ENCODE data around the gene AGRP.
"Not testable (repeated sequence)": the region's sequence is repeated elsewhere in the genome, so short reads cannot be mapped to it uniquely, and the experiment has no call there.

The AGRP gene

DNA sequence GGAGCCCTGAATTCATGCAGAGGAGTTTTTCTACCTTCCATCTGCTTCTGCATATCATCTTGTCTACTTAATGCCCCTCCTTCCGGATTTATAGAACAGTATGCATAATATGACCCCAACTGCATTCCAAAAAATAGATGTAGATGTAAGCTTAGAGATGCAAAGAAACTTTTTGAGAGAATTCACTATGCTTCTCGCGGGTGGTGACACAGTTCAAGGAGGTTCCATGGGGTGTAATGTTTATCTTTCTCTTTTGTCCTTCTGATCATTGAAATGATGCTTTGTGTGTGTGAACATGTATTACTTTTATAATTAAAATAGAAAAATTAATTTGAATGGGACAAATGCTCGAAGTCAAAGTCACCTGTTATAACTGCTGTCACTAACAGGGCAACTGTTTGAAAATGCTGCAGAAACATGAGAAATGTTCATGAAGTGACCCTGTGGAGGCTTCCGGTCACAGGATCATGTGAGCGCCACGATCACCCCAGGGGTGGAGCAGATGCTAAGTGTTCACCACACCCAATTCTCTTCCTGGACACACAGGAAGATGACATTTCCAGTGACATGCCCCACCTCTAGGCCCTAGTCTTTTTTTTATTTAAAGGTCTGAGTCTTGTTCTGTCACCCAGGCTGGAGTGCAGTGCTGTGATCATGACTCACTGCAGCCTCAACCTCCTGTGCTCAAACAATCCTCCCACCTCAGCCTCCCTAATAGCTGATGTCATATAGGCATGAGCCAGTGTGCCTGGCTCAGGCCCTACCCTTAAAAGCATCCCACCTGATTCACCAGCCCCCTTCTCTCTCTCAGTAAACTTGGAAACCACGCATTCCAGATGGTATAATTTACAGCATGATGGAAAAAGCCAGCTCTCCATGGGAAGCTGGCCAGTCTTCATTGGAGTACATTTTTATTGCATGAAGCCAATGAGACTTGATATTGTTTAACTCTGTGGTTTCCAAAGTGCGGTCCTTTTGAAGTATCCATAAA lies 21.0 kb upstream of the AGRP start:
- no peak for DNase-seq (ENCODE audit: low read depth in 2 of 2)

DNA sequence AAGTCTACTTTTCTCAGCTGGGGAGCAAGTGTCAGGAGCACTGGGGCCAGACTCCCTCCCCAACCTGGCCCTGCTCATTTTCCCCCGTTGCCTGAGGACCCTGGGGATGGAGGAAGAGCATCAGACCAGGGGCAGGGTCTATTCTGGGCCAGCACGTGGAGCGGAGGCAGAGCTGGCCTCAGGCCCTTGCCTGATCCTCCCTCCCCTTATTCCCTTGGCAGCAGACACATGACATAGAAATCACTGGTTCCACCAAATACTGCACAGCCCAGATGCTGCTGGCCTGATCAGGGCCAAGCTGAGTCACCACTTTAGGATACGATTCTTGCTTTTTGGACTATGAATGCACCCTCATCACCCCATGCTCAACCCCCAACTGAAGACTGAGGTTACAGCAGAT lies 15.8 kb upstream of the AGRP start:
- no peak for DNase-seq (ENCODE audit: low read depth in 2 of 2)

DNA sequence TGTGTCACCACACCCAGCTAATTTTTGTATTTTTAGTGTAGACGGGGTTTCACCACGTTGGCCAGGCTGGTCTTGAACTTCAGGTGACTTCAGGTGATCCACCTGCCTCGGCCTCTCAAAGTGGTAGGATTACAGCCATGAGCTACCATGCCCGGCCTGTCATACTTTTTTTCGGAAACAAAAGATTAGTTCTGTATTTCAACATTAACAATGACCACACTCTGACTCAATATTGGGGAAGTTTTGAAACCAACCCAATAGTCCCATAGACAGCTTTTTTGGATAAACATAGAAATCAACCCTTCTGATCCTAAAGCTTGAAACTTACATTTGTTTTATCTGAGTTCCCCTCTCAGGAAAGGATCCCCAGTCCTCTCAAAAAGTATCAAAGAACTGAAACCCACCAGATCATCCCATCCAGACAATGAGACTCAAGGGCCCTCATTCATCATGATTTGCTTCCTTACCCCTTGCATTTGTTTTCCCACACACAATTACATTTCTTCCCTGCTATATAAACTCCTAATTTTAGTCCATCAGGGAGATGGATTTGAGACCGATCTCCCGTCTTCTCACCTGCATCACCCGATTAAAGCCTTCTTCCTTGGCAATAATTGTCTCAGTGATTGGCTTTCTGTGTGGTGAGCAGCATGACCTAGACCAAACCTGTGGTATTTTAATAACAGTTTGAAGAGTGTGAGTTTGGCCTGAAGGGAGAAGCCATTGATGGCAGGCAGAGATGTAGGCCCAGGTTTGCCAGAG lies 7.2 kb upstream of the AGRP start:
- DNase-seq (ENCODE audit: low read depth in 2 of 2): no peak

DNA sequence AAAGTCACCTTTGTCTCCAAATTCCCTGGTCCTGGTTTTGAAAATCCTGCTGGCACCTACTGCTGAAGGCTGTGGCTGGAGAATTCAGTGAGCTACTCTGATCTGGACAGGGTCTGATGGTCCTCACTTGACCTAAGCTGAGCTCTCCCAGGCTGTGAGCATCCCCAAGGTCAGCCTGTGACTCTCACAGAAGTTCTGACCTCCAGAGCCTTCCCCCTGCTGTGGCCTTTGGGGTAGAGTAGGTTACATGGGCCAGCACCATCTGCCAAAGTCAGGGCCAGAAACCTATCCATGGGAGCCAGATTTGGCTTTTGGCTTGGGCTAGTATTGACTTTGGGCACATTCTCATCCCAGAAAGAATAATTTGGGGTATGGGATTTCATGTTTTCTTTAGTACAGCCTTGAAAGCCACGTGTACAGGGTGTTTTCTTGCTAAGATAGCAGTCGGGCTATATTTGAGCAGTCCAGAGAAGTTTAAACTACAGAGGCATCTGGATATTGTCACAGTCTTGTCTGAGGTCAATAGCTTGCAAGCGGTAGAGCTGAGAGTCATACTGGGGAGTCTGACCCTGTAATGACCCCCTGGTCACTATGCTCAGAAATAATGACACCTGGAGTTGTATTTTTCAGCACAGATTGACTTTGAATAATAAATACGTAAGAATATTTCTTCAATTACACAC lies 6.2 kb upstream of the AGRP start:
- DNase-seq (ENCODE audit: low read depth in 2 of 2): no peak

DNA sequence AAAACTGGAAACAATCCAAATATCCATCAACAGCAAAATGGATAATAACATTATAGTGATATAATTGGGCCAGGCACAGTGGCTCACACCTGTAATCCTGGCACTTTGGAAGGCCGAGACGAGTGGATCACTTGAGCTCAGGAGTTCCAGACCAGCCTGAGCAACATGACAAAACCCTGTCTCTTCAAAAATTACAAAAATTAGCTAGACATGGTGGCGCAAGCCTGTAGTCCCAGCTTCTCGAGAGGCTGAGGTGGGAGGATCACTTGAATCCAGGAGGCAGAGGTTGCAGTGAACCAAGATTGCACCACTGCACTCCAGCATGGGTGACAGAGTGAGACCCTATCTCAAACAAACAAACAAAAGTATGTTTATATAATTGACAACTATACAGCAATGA lies 4.2 kb upstream of the AGRP start:
- not testable (repeated sequence) for DNase-seq (ENCODE audit: low read depth in 2 of 2)

DNA sequence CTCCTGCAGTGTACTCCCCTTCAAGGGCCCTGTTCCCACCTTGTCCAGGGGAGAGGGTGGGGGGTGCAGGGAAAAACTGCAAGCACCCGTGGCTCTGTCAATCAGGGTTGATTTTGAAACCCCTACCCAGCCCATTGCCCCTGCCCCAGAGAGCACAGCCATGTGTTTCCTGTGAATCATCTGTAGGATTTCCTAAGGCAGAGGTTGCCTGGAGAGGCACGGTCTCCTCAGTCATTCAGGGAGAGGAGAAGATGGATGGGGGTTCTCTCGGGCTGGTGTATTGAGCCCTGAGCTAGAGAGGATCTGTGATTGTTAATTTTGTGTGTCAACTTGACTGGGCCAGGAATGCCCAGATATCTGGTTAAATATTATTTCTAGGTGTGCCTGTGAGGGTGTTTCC lies 3.5 kb upstream of the AGRP start:
- DNase-seq (ENCODE audit: low read depth in 2 of 2): no peak

DNA sequence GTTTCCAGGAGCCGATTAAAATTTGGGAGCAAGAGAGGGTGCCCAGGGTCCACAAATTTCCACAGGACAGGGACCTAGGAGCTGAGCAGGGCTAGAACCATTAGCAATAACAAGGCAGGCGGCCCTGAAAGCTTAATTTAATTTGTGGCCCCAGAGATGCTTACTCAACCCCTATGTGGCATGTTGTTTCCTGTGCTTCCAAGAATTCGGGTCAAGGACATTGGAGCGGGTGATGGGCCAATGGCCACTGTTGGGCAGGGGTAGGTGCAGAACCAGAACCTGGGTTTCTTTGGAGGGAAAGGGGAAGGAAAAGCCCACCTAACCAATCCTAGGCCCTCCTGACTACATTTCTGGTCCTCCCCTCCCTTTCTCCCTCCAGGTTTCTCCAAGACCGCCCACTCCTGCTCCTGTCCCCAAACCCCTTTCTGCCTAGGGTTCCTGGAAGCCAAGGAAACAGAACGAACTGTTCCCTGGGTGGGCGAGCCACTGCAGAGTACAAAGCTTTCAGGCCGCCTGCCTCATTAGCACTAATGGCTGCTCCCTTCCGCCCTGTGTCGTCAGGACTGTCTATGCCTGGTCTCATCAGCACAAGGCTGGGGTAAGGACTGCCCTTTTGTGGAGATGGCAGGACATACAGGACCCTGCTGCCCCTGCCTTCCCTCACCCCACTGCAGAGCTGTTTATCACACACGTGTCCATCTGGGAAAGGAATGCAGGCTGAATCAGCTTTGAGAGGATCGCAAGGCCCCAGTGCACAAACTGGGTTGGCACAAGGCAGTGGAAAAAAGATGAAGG lies 581 bp upstream of the AGRP start:
- DNase-seq (ENCODE audit: low read depth in 2 of 2): no peak

DNA sequence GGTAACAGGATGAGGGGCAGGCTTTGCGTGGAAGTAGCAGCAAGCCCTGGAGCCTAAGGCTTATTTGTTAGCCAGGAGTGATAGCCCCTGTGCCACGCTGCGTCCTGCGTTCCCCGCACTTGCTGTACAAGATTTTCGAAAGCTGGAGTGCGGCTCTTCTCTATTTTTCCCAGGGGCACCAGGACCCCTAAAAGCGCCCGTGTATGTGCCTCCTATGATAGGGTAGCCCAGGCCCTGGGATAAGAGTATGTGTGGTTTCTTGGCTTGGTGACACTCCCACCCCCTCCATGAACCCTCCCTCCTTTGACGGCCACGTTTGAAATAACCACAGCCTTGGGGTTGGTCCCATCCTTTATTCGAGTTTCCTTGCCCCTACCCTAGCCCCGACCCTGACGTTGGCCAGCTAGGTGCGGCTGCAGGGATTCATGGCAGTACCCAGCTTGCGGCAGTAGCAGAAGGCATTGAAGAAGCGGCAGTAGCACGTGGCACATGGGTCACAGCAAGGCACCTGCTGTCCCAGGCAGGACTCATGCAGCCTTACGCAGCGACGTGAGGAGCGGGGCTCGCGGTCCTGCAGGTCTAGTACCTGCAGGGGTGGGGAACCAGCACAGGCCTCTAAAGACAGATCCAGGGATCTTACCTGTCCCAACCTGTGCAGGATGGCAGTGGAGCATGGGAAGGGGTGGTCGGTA lies 968 bp downstream of the AGRP start:
- DNase-seq (ENCODE audit: low read depth in 2 of 2): no peak

DNA sequence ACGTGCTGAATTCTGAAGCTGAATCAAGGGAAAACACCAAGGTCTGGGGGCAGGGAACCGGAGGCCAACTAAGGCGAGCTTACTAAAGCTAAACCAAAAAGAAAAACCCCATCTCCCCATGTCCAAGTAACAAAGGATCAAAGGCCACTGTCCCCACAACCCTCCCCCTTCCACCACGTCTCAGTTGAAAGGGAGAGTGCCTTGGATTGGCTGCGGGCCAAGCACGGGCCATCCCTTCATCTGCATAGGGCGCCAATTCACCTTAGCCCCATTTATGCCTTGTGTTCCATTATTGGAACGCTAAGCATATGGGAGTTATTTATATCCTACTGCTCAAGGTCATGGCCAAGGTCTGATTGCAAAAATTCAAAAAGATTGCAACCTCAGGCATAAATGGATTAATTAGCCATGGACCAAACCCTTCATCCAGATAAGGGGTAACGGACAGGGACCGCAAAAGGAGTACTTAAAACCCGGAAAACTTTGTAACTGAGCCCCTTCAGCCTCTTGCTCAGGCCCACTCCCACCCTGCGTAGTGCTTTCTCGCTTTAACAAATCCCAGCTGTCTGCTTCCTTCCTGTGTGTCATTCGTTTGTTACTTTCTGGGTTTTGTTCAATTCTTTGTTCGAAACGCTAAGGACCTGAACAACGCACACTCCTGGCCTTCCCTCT lies 1.6 kb downstream of the AGRP start:
- peak in 1 of 2 donors; percentile 37 for DNase-seq (ENCODE audit: low read depth in 2 of 2)

DNA sequence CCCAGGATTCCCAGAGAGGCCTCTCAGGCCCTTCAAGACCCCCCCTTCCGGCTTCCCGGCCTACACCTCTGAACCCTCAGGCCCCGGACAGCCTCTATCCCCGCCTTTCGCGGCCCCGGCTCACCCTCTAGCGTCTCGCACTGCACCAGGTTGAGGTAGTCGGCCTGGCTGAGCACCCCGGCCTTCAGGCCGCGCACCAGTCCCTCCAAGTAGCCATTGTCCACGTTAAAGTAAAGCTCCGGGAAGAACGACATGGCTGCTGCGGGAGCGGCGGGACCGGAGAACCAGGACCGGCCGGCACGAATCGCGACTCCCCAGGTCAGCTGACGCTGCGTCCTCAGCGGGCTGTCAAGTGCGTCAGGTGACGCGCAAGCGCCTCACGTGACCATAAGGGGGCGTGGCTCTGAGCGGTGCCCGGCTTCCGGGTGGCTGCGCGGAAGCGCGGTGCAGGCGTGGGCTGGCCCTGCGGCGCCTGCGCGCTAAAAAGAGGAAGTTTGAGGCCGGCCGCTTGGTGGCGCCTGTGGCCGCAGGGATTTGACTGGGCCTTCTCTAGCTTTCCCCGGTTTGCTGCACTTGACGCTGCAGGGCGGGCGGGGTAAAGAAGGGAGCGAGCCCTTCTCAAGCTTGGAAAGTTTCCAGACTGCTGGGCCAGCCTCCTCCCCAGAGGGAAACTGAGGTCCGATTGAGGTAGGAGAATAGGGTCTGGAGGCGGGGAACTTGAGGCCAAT lies 2.4 kb downstream of the AGRP start, which contains the start of gene ATP6V0D1:
Gene ATP6V0D1, minus strand, starts transcription at position 325 of the 728 bp plus-strand sequence. Its CDS starts 71 bp downstream, at position 254.
- peak; percentile 98 for DNase-seq (ENCODE audit: low read depth in 2 of 2)

DNA sequence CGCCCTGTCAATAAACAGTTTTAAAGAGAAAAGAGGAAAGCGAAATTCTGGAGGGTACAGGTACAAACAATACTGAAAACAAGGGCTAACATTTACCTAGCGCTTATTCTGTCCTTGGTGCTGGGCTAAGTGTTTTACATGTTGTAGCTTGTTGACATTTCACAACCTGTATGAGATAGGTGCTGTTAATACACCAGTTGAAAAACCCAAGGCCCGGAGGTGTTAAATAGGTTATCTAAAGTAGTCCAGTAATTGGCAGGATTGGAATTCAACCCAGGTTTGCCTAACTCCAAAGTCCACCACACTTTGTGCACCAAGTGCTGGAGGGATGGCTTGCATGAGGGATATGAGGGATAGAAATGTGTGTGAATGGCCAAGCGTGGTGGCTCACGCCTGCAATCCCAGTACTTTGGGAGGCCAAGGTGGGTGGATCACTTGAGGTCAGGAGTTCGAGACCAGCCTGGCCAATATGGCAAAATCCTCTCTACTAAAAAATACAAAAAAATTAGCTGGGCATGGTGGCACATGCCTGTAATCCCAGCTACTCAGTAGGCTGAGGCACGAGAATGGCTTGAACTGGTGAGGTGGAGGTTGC lies 5.3 kb downstream of the AGRP start:
- DNase-seq (ENCODE audit: low read depth in 2 of 2): no peak

DNA sequence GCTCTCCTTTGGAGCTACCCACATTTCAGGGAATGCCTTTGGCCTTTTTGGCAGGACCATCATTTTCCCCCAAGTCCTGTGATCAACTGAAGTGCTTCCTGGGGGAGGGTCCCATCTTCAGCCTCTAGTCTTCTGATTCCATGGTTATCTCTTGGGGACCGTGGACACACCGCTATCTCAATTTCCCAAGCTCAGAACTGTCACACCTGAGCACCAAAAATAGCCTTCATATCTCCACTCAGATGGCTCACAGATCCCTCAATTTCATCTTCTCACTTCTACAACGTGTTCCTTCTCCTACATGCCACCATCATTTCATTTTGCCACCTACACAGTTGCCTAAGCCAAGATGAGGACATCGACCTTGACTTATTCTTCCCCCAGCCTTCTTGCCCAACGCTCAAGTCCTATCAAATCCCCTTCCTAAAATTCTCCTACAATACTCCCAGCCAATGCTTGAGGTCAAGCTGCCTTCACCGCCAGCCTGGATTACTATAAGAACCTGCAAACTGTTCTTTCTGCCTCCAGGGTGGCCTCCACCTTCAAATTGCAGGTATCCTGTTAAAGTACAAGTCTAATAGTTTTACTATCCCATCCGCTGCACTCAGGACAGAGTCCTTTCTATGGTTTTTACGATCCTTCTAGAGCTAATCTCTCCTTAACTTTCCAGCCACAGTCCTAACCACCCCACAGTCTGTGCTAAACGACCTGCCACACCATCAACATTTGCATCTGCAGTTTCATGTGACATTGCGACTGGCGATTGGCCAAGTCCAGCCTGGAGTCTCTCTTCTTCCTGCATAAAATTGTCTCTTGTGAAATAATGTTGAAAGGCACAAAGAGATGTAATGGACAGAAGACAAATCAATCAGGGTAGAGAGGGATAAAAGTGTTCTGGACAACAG lies 8.5 kb downstream of the AGRP start:
- DNase-seq (ENCODE audit: low read depth in 2 of 2): no peak

DNA sequence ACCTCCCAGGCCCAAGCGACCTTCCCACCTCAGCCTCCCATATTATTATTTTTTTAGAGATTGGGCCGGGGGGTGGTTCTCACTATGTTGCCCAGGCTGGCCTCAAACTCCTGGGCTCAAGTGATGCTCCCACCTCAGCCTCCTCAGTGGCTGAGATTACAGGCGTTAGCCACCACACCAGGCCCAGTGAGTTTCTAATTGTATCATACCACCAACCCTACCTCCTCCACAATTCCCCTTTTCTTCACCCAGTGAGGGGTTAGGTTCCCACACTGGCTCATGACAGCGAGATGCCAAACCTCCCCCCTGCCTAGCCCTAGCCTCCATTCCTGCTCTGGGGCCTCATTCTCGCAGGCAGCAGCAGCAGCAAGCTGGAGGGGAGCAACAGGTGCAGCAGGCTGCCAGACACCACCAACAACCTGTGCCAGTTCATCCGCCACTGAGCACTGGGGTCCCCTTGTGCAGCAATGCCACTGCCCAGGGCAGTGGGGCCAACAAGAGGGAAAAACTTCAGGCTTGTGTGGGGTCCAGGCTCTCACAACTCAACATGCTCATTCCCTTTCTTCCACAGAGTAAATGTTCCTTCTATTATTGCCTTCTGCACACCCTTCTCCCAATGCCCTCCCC lies 11.5 kb downstream of the AGRP start:
- DNase-seq (ENCODE audit: low read depth in 2 of 2): no peak

DNA sequence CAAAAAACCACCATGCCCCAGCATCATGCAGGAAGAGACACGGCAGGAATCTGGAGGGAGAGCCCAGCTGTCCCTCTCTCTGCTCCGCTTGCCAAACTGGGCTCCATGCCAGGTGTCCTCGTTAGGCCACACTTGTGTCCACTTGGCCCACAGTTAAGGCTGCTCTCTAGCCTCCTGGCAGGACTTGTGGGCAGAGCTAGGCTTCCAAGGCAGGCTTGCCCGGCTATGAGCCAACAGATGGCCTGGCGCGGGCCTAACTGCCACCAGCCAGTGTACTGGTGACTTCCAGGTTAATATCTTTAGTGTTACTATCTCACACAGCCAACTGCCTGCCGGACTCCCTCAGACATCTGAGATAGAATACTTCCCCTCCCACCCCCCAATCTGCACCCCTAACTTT lies 13.0 kb downstream of the AGRP start:
- no peak for DNase-seq (ENCODE audit: low read depth in 2 of 2)

DNA sequence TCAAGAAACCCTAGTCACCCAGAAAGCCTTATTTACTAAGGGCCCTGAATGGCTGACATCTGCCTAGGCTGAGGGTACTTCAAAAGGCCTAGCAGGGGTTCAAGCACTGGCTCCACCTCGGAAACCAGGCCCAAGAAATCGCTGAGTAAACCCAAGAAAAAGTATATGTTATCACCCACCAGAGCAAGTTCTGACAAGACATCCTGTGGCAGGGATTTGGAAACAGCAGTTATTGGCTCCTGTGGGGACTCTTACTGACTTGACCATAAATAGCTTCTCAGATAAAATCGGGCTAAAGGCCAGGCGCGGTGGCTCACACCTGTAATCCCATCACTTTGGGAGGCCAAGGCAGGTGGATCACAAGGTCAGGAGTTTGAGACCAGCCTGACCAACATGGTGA lies 14.6 kb downstream of the AGRP start:
- DNase-seq (ENCODE audit: low read depth in 2 of 2): no peak

DNA sequence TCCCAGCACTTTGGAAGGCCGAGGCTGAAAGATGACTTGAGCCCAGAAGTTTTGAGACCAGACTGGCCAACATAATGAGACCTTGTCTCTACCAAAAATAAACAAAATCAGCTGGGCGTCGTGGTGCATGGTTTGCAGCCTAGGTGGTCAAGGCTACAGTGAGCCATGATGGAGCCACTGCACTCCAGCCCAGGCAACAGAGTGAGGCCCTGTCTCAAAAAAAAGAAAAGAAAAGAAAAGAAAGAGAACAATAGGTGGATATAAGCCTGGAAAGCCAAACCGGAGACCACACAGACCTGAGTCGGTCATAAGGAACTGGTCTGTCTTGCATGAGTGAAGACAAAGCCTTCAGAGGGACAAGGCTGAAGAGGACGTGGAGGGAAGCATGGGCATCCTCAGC lies 16.8 kb downstream of the AGRP start:
- DNase-seq (ENCODE audit: low read depth in 2 of 2): no peak

DNA sequence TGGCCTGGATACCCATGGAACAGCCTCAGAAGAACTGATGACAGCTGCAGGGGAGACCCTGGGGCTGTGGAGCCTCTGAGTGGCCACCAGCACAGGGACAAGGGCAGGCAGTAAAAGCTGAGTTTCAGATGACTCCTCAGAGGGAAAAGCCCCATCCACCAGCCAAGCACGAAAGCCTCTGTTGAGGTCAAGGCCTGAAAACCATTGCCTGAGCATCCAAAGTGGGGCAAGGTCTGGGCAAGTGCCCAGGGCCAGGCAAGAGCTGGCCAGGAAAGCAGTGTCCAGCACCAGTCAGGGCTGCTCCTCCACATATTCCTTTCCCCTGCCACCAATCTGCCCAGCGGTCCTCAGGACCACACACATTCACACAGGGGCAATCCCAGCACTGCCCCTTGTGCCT lies 18.8 kb downstream of the AGRP start:
- no peak for DNase-seq (ENCODE audit: low read depth in 2 of 2)

DNA sequence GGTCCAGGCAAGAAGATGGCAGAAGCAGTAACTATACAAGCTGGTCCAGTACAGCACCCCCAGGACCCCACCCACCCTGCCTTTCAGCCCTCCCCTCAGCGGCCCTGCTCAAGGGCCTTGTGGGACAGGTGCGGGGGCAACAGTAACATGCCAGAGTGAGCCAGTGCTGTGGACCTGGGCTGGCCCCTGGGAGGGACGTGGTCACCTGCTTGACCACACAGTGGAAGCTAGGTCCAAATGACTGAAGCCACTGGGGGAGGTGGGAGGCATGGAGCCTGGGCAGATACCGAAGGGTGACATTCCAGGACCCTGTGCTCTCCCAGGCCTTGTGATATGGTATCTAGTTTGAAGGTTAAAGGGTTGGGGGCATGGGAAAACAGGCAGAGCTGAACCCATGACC lies 19.7 kb downstream of the AGRP start:
- no peak for DNase-seq (ENCODE audit: low read depth in 2 of 2)
